ENCODE results near the gene PCDH12.

GRCh38 chr5:141969783-141970771, 12.1 kb upstream of the PCDH12 start:
- no peak for TF ChIP-seq YY1 (IDR thresholded peaks at IDR 0.05; ENCODE audit: low read depth)
- no peak for TF ChIP-seq EP300 (IDR thresholded peaks at IDR 0.05; ENCODE audit: borderline replicate concordance)
- no peak for TF ChIP-seq TEAD4 (IDR thresholded peaks at IDR 0.05)
- no peak for TF ChIP-seq TAF1 (IDR thresholded peaks at IDR 0.05; ENCODE audit: low read depth)
- TF ChIP-seq RAD21 (IDR thresholded peaks at IDR 0.05; ENCODE audit: low read depth), result no peak
- no peak for TF ChIP-seq MAX (IDR thresholded peaks at IDR 0.05)

Measured in Ishikawa (cell line).